ENCODE measurements around the gene HMGA1. TPM values are rescaled to one million over a fixed set of nuclear protein-coding genes. Genes with fewer than 3 reads are reported as not detected.
"Not testable (repeated sequence)": the region's sequence is repeated elsewhere in the genome, so short reads cannot be mapped to it uniquely, and the experiment has no call there.

HMGA1 gene
- total and polyA plus RNA-seq, 12 donors: 14.2 to 54.9 (median 40.9) TPM

DNA sequence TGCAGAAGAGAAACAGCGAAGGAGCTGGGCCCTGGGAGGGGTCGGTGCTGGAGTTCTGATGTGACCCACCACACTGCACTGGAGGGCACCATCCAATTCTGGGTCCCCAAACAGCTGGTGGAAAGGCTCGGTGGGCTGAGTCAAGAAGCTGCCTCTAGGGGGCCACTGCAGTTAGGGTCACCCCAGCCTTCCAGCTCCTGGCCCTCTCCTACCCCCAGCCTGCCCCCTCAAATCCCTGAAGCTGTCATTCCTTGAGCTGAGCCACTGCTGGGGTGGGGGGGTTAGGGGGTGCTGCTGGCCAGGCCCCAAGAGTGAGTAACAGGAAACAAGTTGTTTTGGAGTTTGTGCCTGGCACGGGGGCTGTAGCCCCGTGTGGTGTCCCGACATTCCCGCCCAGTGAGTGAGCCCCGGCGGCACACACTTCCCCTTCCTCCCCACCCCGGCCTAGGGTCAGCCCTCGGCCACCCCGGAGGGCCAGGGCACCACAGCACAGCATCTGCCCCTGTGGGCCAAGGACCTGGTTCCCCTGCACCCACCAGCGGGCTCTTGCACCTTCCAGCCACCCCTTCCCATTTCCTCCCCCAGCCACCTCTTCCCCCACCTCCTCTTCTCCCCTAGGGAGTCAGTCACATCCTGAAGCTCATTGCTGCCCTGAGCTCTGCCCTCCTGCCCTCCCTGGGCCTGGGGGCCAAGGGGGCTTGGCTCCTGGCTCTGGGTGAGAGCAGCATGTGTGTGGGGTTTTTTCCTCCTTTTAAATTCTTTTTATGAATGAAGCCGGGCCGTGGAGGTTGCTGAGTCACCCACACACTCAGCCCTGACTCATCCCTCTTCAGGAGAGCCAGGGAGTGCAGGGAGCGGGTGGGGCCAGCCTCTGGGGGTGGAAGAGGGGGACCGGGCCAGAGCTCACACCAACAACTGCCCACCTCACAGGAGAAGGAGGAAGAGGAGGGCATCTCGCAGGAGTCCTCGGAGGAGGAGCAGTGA lies 7.5 kb downstream of the HMGA1 start:
- peak in 5 of 8 donors; percentile 10 to 62 (median 35) for ATAC-seq
- Histone ChIP-seq H3K9me3 (no peaks in the 10 kb centered on the region), H3K27ac (peak overlapping the region in 6 of 10 donors; percentile 16 to 87 (median 40)), H3K4me3 (no peak overlapping the region), H3K36me3 (peaks cover 0 to 27% (median 0%) of the 10 kb centered on the region in 9 donors), H3K4me1 (peaks cover 6 to 46% (median 23%) of the 10 kb centered on the region in 9 donors), H3K27me3 (no peaks in the 10 kb centered on the region)
- TF ChIP-seq, protein P1, sequence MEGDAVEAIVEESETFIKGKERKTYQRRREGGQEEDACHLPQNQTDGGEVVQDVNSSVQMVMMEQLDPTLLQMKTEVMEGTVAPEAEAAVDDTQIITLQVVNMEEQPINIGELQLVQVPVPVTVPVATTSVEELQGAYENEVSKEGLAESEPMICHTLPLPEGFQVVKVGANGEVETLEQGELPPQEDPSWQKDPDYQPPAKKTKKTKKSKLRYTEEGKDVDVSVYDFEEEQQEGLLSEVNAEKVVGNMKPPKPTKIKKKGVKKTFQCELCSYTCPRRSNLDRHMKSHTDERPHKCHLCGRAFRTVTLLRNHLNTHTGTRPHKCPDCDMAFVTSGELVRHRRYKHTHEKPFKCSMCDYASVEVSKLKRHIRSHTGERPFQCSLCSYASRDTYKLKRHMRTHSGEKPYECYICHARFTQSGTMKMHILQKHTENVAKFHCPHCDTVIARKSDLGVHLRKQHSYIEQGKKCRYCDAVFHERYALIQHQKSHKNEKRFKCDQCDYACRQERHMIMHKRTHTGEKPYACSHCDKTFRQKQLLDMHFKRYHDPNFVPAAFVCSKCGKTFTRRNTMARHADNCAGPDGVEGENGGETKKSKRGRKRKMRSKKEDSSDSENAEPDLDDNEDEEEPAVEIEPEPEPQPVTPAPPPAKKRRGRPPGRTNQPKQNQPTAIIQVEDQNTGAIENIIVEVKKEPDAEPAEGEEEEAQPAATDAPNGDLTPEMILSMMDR (IDR thresholded peaks at IDR 0.05): peak in 6 of 9 donors; percentile 7 to 35 (median 20)
- DNase-seq: peak; percentile 52 to 53
- WGBS, 2 donors: 39 to 42% methylated on average over 19 of the region's 19 CpGs
- intact Hi-C loops (cut with DNase I): loop anchor here in 1 of 10 donors (5.0 kb wide), 1 partner anchor 1828 kb away; no protein-coding TSS in a partner anchor

DNA sequence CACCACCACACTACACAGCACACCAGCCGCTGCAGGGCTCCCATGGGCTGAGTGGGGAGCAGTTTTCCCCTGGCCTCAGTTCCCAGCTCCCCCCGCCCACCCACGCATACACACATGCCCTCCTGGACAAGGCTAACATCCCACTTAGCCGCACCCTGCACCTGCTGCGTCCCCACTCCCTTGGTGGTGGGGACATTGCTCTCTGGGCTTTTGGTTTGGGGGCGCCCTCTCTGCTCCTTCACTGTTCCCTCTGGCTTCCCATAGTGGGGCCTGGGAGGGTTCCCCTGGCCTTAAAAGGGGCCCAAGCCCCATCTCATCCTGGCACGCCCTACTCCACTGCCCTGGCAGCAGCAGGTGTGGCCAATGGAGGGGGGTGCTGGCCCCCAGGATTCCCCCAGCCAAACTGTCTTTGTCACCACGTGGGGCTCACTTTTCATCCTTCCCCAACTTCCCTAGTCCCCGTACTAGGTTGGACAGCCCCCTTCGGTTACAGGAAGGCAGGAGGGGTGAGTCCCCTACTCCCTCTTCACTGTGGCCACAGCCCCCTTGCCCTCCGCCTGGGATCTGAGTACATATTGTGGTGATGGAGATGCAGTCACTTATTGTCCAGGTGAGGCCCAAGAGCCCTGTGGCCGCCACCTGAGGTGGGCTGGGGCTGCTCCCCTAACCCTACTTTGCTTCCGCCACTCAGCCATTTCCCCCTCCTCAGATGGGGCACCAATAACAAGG lies 8.5 kb downstream of the HMGA1 start:
- not testable (repeated sequence) for ATAC-seq, H3K27me3 ChIP-seq, H3K4me3 ChIP-seq, DNase-seq, H3K9me3 ChIP-seq
- peaks cover 12 to 56% (median 30%) of the 10 kb centered on the region in 9 donors for H3K4me1 ChIP-seq
- WGBS, 2 donors: 85 to 90% methylated on average over 12 to 13 of the region's 13 CpGs
- peaks cover 0 to 27% (median 0%) of the 10 kb centered on the region in 9 donors for H3K36me3 ChIP-seq
- H3K27ac ChIP-seq: peak overlapping the region in 2 of 10 donors; percentile 63 to 87
- intact Hi-C loops (cut with DNase I): loop anchor here in 9 of 10 donors (5.0 kb wide), 6 partner anchors 43 to 362 kb away; partner anchors contain the start of gene NUDT3 (in 3 of the 9)

DNA sequence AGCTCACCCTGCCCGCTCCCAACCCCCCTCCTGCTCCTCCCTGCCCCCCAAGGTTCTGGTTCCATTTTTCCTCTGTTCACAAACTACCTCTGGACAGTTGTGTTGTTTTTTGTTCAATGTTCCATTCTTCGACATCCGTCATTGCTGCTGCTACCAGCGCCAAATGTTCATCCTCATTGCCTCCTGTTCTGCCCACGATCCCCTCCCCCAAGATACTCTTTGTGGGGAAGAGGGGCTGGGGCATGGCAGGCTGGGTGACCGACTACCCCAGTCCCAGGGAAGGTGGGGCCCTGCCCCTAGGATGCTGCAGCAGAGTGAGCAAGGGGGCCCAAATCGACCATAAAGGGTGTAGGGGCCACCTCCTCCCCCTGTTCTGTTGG lies 9.1 kb downstream of the HMGA1 start:
- H3K9me3 ChIP-seq, ATAC-seq, DNase-seq, H3K27me3 ChIP-seq, H3K27ac ChIP-seq, H3K4me3 ChIP-seq: not testable (repeated sequence)
- H3K36me3 ChIP-seq: peaks cover 0 to 26% (median 0%) of the 10 kb centered on the region in 9 donors
- WGBS, 2 donors: 81 to 88% methylated on average over 7 of the region's 7 CpGs
- intact Hi-C loops (cut with DNase I): loop anchor here in 9 of 10 donors (5.0 kb wide), 6 partner anchors 43 to 362 kb away; partner anchors contain the start of gene NUDT3 (in 3 of the 9)
- peaks cover 12 to 57% (median 30%) of the 10 kb centered on the region in 9 donors for H3K4me1 ChIP-seq

DNA sequence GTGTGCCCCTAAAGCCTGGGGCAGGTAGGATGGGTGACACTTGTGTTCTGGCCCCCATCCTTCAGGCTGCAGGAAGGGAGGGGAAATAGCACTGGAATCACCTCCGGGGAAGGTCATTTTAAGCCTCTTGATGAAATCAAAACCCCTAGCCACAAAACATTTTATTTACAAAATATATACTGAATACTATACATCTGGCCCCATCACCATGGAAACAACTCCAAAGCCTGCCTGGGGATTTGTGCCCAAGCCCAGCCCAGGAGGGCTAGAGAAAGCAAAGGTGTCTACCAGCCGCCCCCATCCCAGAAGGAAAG lies 9.5 kb downstream of the HMGA1 start:
- Histone ChIP-seq H3K9me3 (no peaks in the 10 kb centered on the region), H3K4me1 (peaks cover 12 to 57% (median 30%) of the 10 kb centered on the region in 9 donors), H3K36me3 (peaks cover 0 to 22% (median 0%) of the 10 kb centered on the region in 9 donors), H3K4me3 (no peak overlapping the region), H3K27me3 (no peaks in the 10 kb centered on the region), H3K27ac (no peak overlapping the region)
- TF ChIP-seq, protein P1 (IDR thresholded peaks at IDR 0.05): no peak
- intact Hi-C loops (cut with DNase I): loop anchor here in 9 of 10 donors (5.0 kb wide), 6 partner anchors 44 to 361 kb away; partner anchors contain the start of gene NUDT3 (in 3 of the 9)
- WGBS, 2 donors: 72 to 80% methylated on average over 2 of the region's 2 CpGs
- DNase-seq: no peak
- no peak for ATAC-seq

Measured in heart right ventricle (tissue), 16 donors.